K562 (cell line): Measurements from ENCODE around the gene SDR39U1. TPM values are rescaled to one million over a fixed set of nuclear protein-coding genes. Genes with fewer than 3 reads are reported as not detected.

Experiments
- BACH1 ChIP-seq: fragments of 200-800 bp; sonication (Bioruptor generic); IDR thresholded peaks from 2 replicates; pipeline ENCODE4 v1.6.1; 2016; ENCODE audit warnings: missing genetic modification characterization, missing compliant biosample characterization
- BCL6 ChIP-seq: fragments of 250-450 bp; sonication (Bioruptor Pico); IDR thresholded peaks from 2 replicates; pipeline ENCODE4 v1.4.0; 2020
- CREB3L1 ChIP-seq: fragments of 450-650 bp; IDR thresholded peaks from 2 replicates; pipeline ENCODE4 v1.6.1; 2014; ENCODE audit warnings: low read depth, mild to moderate bottlenecking, moderate library complexity, borderline replicate concordance
- FOXJ3 ChIP-seq: sonication (generic); formaldehyde crosslinking; IDR thresholded peaks from 2 replicates; pipeline ENCODE4 v1.4.0; 2020; ENCODE audit warnings: mild to moderate bottlenecking, missing genetic modification reagents
- HDAC1 ChIP-seq, 2 experiments: fragments of 450-650 bp; IDR thresholded peaks; 2 replicates each; pipeline ENCODE4 v1.6.1; 2016 to 2017; ENCODE audit warnings: inconsistent platforms in 1 of 2, mild to moderate bottlenecking in 1 of 2, moderate library complexity in 1 of 2
- HMGXB4 ChIP-seq: sonication (generic); formaldehyde crosslinking; IDR thresholded peaks from 2 replicates; pipeline ENCODE4 v1.8.1; 2023; ENCODE audit warnings: mild to moderate bottlenecking, missing genetic modification reagents
- IRF1 ChIP-seq: sonication (generic); formaldehyde crosslinking; IDR thresholded peaks from 2 replicates; pipeline ENCODE4 v1.8.0; 2022; ENCODE audit warnings: missing genetic modification reagents, mild to moderate bottlenecking, borderline replicate concordance
- KAT8 ChIP-seq: fragments of 450-650 bp; IDR thresholded peaks from 2 replicates; pipeline ENCODE4 v1.6.1; 2016; ENCODE audit warnings: low read depth, mild to moderate bottlenecking
- NFXL1 ChIP-seq: fragments of 450-650 bp; formaldehyde crosslinking; IDR thresholded peaks from 2 replicates; pipeline ENCODE4 v1.4.0; 2021; ENCODE audit warnings: mild to moderate bottlenecking
- PML ChIP-seq: IDR thresholded peaks from 2 replicates; pipeline ENCODE4 v1.6.1; 2012; ENCODE audit warnings: low read length, inconsistent platforms
- RCOR1 ChIP-seq, 2 experiments: IDR thresholded peaks; 2 replicates each; pipeline ENCODE4 v1.6.1; 2012; ENCODE audit warnings: low read depth in 2 of 2, low read length in 2 of 2, borderline replicate concordance in 1 of 2, improper control_type of control experiment in 1 of 2
- SNIP1 ChIP-seq: fragments of 450-650 bp; IDR thresholded peaks from 2 replicates; pipeline ENCODE4 v1.7.1; 2017; ENCODE audit warnings: low read depth, mild to moderate bottlenecking
- ZBTB17 ChIP-seq: fragments of 450-650 bp; formaldehyde crosslinking; IDR thresholded peaks from 2 replicates; pipeline ENCODE4 v1.4.0; 2020; ENCODE audit warnings: mild to moderate bottlenecking
- ZNF431 ChIP-seq: sonication (generic); formaldehyde crosslinking; IDR thresholded peaks from 2 replicates; pipeline ENCODE4 v1.8.0; 2022; ENCODE audit warnings: mild to moderate bottlenecking, missing genetic modification reagents
- ZNF586 ChIP-seq: fragments of 450-650 bp; formaldehyde crosslinking; conservative IDR thresholded peaks from 2 replicates; pipeline ENCODE4 v1.4.0; 2020; ENCODE audit warnings: mild to moderate bottlenecking, moderate library complexity
- ZNF830 ChIP-seq: fragments of 250-450 bp; sonication (Bioruptor Pico); IDR thresholded peaks from 2 replicates; pipeline ENCODE4 v1.5.0; 2021; ENCODE audit warnings: mild to moderate bottlenecking
- polyA plus RNA-seq, 8 experiments: library from polyadenylated mRNA; depleted of rRNA in 4 of 8; stranded (reverse) in 5 of 8; unstranded in 3 of 8; fragments of >200 nt; fragmentation: Nextera tagmentation in 2 of 8; fragmentation: Illumina TruSeq in 1 of 8; extraction: Ambion mirVana in 2 of 8; extraction: Trizol in 1 of 8; gene quantifications; 2 replicates each; pipeline versions ENCODE4 v1.2.1 to v1.2.3, GENCODE V29; 2011 to 2014; ENCODE audit warnings: inconsistent platforms in 1 of 8, missing spikeins in 1 of 8
- total RNA-seq, 7 experiments: library from RNA; depleted of rRNA in 6 of 7; stranded (reverse); fragments of >200 nt in 6 of 7; fragmentation: Illumina TruSeq in 2 of 7; extraction: Trizol in 2 of 7; gene quantifications; 2 replicates each; pipeline versions ENCODE4 v1.2.1 to v1.2.3, GENCODE V29; 2011 to 2021; ENCODE audit warnings: low replicate concordance in 1 of 7

SDR39U1 gene
- total and polyA plus RNA-seq, 9 of the 15 experiments (the other 6 are each of a cell fraction or from before 2014, with no cell fraction given), result 10.4 to 56.1 (median 19.8) TPM

- TF ChIP-seq PML (no peak), BCL6 (CRISPR knock-in tag) (no peak), CREB3L1 (peak; percentile 65; the same call in 1 of the 2 replicates), ZBTB17 (CRISPR knock-in tag) (no peak), SNIP1 (no peak), ZNF431 (no peak), IRF1 (CRISPR knock-in tag) (no peak), ZNF586 (CRISPR knock-in tag) (no peak), ZNF830 (CRISPR knock-in tag) (no peak), FOXJ3 (CRISPR knock-in tag) (no peak), NFXL1 (no peak), HDAC1 (IDR thresholded peaks at IDR 0.05) (no peak), RCOR1 (IDR thresholded peaks at IDR 0.05; ENCODE audit: borderline replicate concordance in 1 of 2, low read depth in 2 of 2, low read length in 2 of 2) (0 out of 4 replicates have a peak, but pooled peaks of 1 of the 2 experiments have one; percentile 4), HMGXB4 (CRISPR knock-in tag) (no peak), BACH1 (tag) (no peak), KAT8 (no peak)
Observed at GRCh38 chr14:24429395-24430142, 13.0 kb downstream of the SDR39U1 start, which contains the start of the genes CBLN3 and KHNYN (continued).
